Parathyroid adenoma (tissue), 2 donors: ENCODE results near the gene HSD11B1.
"Not testable (repeated sequence)": the region's sequence is repeated elsewhere in the genome, so short reads cannot be mapped to it uniquely, and the experiment has no call there.

ENCODE experiments used
- H2AFZ ChIP-seq: fragments of 300-600 bp; sonication (generic); one replicate; pipeline ENCODE4 v1.7.0; 2017; ENCODE audit warnings: antibody characterized with exemption, mild to moderate bottlenecking
- H3K27ac ChIP-seq: fragments of 300-600 bp; sonication (generic); one replicate; pipeline ENCODE4 v1.7.0; 2017
- H3K27me3 ChIP-seq: fragments of 300-600 bp; sonication (generic); one replicate; pipeline ENCODE4 v1.7.0; 2017; ENCODE audit warnings: low read length; ENCODE audit not compliant: control insufficient read depth, insufficient read depth
- H3K36me3 ChIP-seq: fragments of 300-600 bp; sonication (generic); one replicate; pipeline ENCODE4 v1.7.0; 2017; ENCODE audit warnings: low read length; ENCODE audit not compliant: control insufficient read depth, insufficient read depth
- H3K4me1 ChIP-seq: fragments of 300-600 bp; sonication (generic); one replicate; pipeline ENCODE4 v1.7.0; 2017; ENCODE audit warnings: control low read depth
- H3K4me2 ChIP-seq: fragments of 300-600 bp; sonication (generic); one replicate; pipeline ENCODE4 v1.7.0; 2017; ENCODE audit warnings: low read length
- H3K4me3 ChIP-seq: fragments of 300-600 bp; sonication (generic); one replicate; pipeline ENCODE4 v1.7.0; 2017; ENCODE audit warnings: low read depth, low read length
- H3K79me2 ChIP-seq: fragments of 300-600 bp; sonication (generic); one replicate; pipeline ENCODE4 v1.7.0; 2017; ENCODE audit warnings: control low read depth
- H3K9ac ChIP-seq: fragments of 300-600 bp; sonication (generic); one replicate; pipeline ENCODE4 v1.7.0; 2017; ENCODE audit warnings: mild to moderate bottlenecking
- H3K9me3 ChIP-seq: fragments of 300-600 bp; sonication (generic); one replicate; pipeline ENCODE4 v1.7.0; 2017; ENCODE audit warnings: low read length; ENCODE audit not compliant: control insufficient read depth
- CTCF ChIP-seq: fragments of 300-600 bp; sonication (generic); IDR thresholded peaks from one replicate; pipeline ENCODE4 v1.7.0; 2017; ENCODE audit warnings: antibody characterized with exemption, mild to moderate bottlenecking
- donor health status: primary hyperparathyroidism.

The HSD11B1 gene

GRCh38 chr1:209697126-209697525 lies 7.5 kb upstream of the HSD11B1 start:
- TF ChIP-seq CTCF: no peak
- no peaks in the 10 kb centered on the region for H3K79me2 ChIP-seq
- H2AFZ ChIP-seq: no peak overlapping the region
- no peak overlapping the region for H3K4me3 ChIP-seq
- H3K9me3 ChIP-seq: no peaks in the 10 kb centered on the region
- H3K4me2 ChIP-seq: no peak overlapping the region
- no peak overlapping the region for H3K9ac ChIP-seq
- no peaks in the 10 kb centered on the region for H3K27me3 ChIP-seq
- H3K4me1 ChIP-seq: no peaks in the 10 kb centered on the region
- H3K27ac ChIP-seq: no peak overlapping the region
- no peaks in the 10 kb centered on the region for H3K36me3 ChIP-seq

- not testable (repeated sequence) for H2AFZ ChIP-seq, H3K36me3 ChIP-seq, H3K4me3 ChIP-seq, H3K9me3 ChIP-seq, H3K27me3 ChIP-seq, H3K27ac ChIP-seq, H3K79me2 ChIP-seq, H3K4me2 ChIP-seq, H3K9ac ChIP-seq, H3K4me1 ChIP-seq
These were observed 4.0 kb upstream of the HSD11B1 start for GRCh38 chr1:209700686-209701085.

- Histone ChIP-seq H3K79me2 (no peaks in the 10 kb centered on the region), H3K36me3 (no peaks in the 10 kb centered on the region), H3K4me3 (no peak overlapping the region), H3K9ac (no peak overlapping the region), H3K27me3 (no peaks in the 10 kb centered on the region), H3K4me1 (no peaks in the 10 kb centered on the region), H3K27ac (no peak overlapping the region), H3K4me2 (no peak overlapping the region), H2AFZ (no peak overlapping the region), H3K9me3 (no peaks in the 10 kb centered on the region)
- no peak for TF ChIP-seq CTCF
These were observed 1.8 kb upstream of the HSD11B1 start for GRCh38 chr1:209702832-209703231.

- TF ChIP-seq CTCF: no peak
These were observed 677 bp upstream of the HSD11B1 start for GRCh38 chr1:209703834-209704504.

GRCh38 chr1:209705033-209705598 lies 470 bp downstream of the HSD11B1 start:
- Histone ChIP-seq H3K27ac (no peak overlapping the region), H3K9me3 (no peaks in the 10 kb centered on the region), H3K79me2 (no peaks in the 10 kb centered on the region)

More at GRCh38 chr1:209703834-209704504, 677 bp upstream of the HSD11B1 start:
- Histone ChIP-seq H3K4me3 (no peak overlapping the region), H3K4me2 (no peak overlapping the region), H3K36me3 (no peaks in the 10 kb centered on the region), H3K9ac (no peak overlapping the region), H3K79me2 (no peaks in the 10 kb centered on the region), H3K27me3 (no peaks in the 10 kb centered on the region), H2AFZ (no peak overlapping the region), H3K27ac (no peak overlapping the region), H3K4me1 (no peaks in the 10 kb centered on the region), H3K9me3 (no peaks in the 10 kb centered on the region)

More at GRCh38 chr1:209705033-209705598, 470 bp downstream of the HSD11B1 start:
- Histone ChIP-seq H2AFZ (no peak overlapping the region), H3K4me1 (no peaks in the 10 kb centered on the region), H3K27me3 (no peaks in the 10 kb centered on the region), H3K4me3 (no peak overlapping the region), H3K36me3 (no peaks in the 10 kb centered on the region), H3K4me2 (no peak overlapping the region), H3K9ac (no peak overlapping the region)
- TF ChIP-seq CTCF: no peak
